Measurements from ENCODE around the gene USP36. TPM values are rescaled to one million over a fixed set of nuclear protein-coding genes. Genes with fewer than 3 reads are reported as not detected.
A peak's percentile ranks its signal among the peaks of the same experiment; 100 is the strongest.

USP36 gene
- total RNA-seq, 2 experiments from 2014 or later = 71.2 to 74.3 TPM

GRCh38 chr17:78771758-78772382 is 68.7 kb downstream of the USP36 start:
- intact Hi-C loops (cut with micrococcal nuclease) = loop anchor here (1.0 to 2.0 kb wide), 2 partner anchors 13 to 47 kb away; no protein-coding TSS in a partner anchor
- H3K27me3 Mint-ChIP-seq = no peaks in the 10 kb centered on the region
- H3K36me3 Mint-ChIP-seq = peaks cover 29% of the 10 kb centered on the region
- DNase-seq = no peak
- no peaks in the 10 kb centered on the region for H3K9me3 Mint-ChIP-seq
- peak overlapping the region; percentile 99 for H3K27ac Mint-ChIP-seq
- H3K4me1 Mint-ChIP-seq (ENCODE audit: low read depth) = peaks cover 42% of the 10 kb centered on the region
- ChIA-PET CTCF (interaction anchor here (0.7 to 4.3 kb wide), 7 partner anchors 9 to 36 kb away, joined by 3 to 29 read pairs (median 3); no protein-coding TSS in a partner anchor), POLR2A (interaction anchor here (0.5 to 18.3 kb wide), 9 partner anchors 8 to 63 kb away, joined by 3 to 481 read pairs (median 4); partner anchors contain the start of gene CYTH1)
- peak overlapping the region; percentile 79 for H3K4me3 Mint-ChIP-seq

GRCh38 chr17:78769196-78769773 is 71.3 kb downstream of the USP36 start:
- H3K27ac Mint-ChIP-seq = no peak overlapping the region
- H3K36me3 Mint-ChIP-seq = peaks cover 22% of the 10 kb centered on the region
- no peaks in the 10 kb centered on the region for H3K9me3 Mint-ChIP-seq
- ChIA-PET POLR2A (interaction anchor here (0.9 to 18.3 kb wide), 6 partner anchors 9 to 388 kb away, joined by 4 to 481 read pairs (median 8); no protein-coding TSS in a partner anchor), CTCF (interaction anchor here (1.0 to 4.3 kb wide), 7 partner anchors 10 to 60 kb away, joined by 3 to 29 read pairs (median 4); no protein-coding TSS in a partner anchor)
- H3K4me1 Mint-ChIP-seq (ENCODE audit: low read depth) = peaks cover 42% of the 10 kb centered on the region
- no peak overlapping the region for H3K4me3 Mint-ChIP-seq
- intact Hi-C loops (cut with micrococcal nuclease) = no loop called here
- DNase-seq = peak; percentile 62
- H3K27me3 Mint-ChIP-seq = no peaks in the 10 kb centered on the region

- no peak for DNase-seq
- Mint-ChIP-seq H3K4me1 (ENCODE audit: low read depth) (peaks cover 46% of the 10 kb centered on the region), H3K9me3 (no peaks in the 10 kb centered on the region), H3K36me3 (peaks cover 18% of the 10 kb centered on the region), H3K27ac (no peak overlapping the region), H3K27me3 (no peaks in the 10 kb centered on the region), H3K4me3 (no peak overlapping the region)
- intact Hi-C loops (cut with micrococcal nuclease) = no loop called here
- ChIA-PET POLR2A (interaction anchor here (1.0 to 18.3 kb wide), 5 partner anchors 8 to 26 kb away, joined by 3 to 481 read pairs (median 6); no protein-coding TSS in a partner anchor), CTCF (interaction anchor here (1.0 to 4.3 kb wide), 4 partner anchors 13 to 59 kb away, joined by 3 to 29 read pairs (median 4); no protein-coding TSS in a partner anchor)
Measured at GRCh38 chr17:78767806-78768205, 72.8 kb downstream of the USP36 start.

- H3K4me1 Mint-ChIP-seq (ENCODE audit: low read depth) = peaks cover 46% of the 10 kb centered on the region
- ChIA-PET CTCF (interaction anchor here (0.8 to 1.0 kb wide), 2 partner anchors 13 to 19 kb away, joined by 3 read pairs; no protein-coding TSS in a partner anchor), POLR2A (interaction anchor here (1.4 to 18.3 kb wide), 3 partner anchors 9 to 13 kb away, joined by 3 to 481 read pairs (median 6); no protein-coding TSS in a partner anchor)
- no peak overlapping the region for H3K27ac Mint-ChIP-seq
- H3K4me3 Mint-ChIP-seq = no peak overlapping the region
- no peaks in the 10 kb centered on the region for H3K9me3 Mint-ChIP-seq
- DNase-seq = no peak
- H3K27me3 Mint-ChIP-seq = no peaks in the 10 kb centered on the region
- peaks cover 14% of the 10 kb centered on the region for H3K36me3 Mint-ChIP-seq
- intact Hi-C loops (cut with micrococcal nuclease) = no loop called here
Measured at GRCh38 chr17:78766743-78767294, 73.8 kb downstream of the USP36 start.

- POLR2A ChIA-PET = interaction anchor here (0.7 to 18.3 kb wide), 4 partner anchors 9 to 14 kb away, joined by 3 to 481 read pairs (median 4); no protein-coding TSS in a partner anchor
- no peak overlapping the region for H3K27ac Mint-ChIP-seq
- CTCF ChIA-PET = interaction anchor here (0.8 to 1.0 kb wide), 2 partner anchors 13 to 18 kb away, joined by 3 read pairs; no protein-coding TSS in a partner anchor
- H3K9me3 Mint-ChIP-seq = no peaks in the 10 kb centered on the region
- peaks cover 46% of the 10 kb centered on the region for H3K4me1 Mint-ChIP-seq (ENCODE audit: low read depth)
- H3K36me3 Mint-ChIP-seq = peaks cover 13% of the 10 kb centered on the region
- H3K27me3 Mint-ChIP-seq = no peaks in the 10 kb centered on the region
- intact Hi-C loops (cut with micrococcal nuclease) = no loop called here
- no peak for DNase-seq
- no peak overlapping the region for H3K4me3 Mint-ChIP-seq
Measured at GRCh38 chr17:78766225-78766624, 74.4 kb downstream of the USP36 start.

- POLR2A ChIA-PET = interaction anchor here (0.7 to 18.3 kb wide), 4 partner anchors 12 to 29 kb away, joined by 3 to 481 read pairs (median 4); no protein-coding TSS in a partner anchor
Measured at GRCh38 chr17:78765821-78766220, 74.8 kb downstream of the USP36 start.

GRCh38 chr17:78764871-78765270 is 75.7 kb downstream of the USP36 start:
- CTCF ChIA-PET = no interaction called here
- Mint-ChIP-seq H3K27ac (peak overlapping the region; percentile 86), H3K4me1 (ENCODE audit: low read depth) (peaks cover 48% of the 10 kb centered on the region), H3K36me3 (peaks cover 14% of the 10 kb centered on the region), H3K27me3 (no peaks in the 10 kb centered on the region), H3K4me3 (peak overlapping the region; percentile 3), H3K9me3 (no peaks in the 10 kb centered on the region)
- intact Hi-C loops (cut with micrococcal nuclease) = no loop called here
- POLR2A ChIA-PET = interaction anchor here (1.2 to 18.3 kb wide), 4 partner anchors 9 to 28 kb away, joined by 4 to 481 read pairs (median 5); no protein-coding TSS in a partner anchor
- no peak for DNase-seq

More at GRCh38 chr17:78765821-78766220, 74.8 kb downstream of the USP36 start:
- no peaks in the 10 kb centered on the region for H3K27me3 Mint-ChIP-seq
- intact Hi-C loops (cut with micrococcal nuclease) = no loop called here
- DNase-seq = no peak
- no peak overlapping the region for H3K27ac Mint-ChIP-seq
- H3K4me3 Mint-ChIP-seq = no peak overlapping the region
- H3K9me3 Mint-ChIP-seq = no peaks in the 10 kb centered on the region
- peaks cover 47% of the 10 kb centered on the region for H3K4me1 Mint-ChIP-seq (ENCODE audit: low read depth)
- H3K36me3 Mint-ChIP-seq = peaks cover 15% of the 10 kb centered on the region
- CTCF ChIA-PET = no interaction called here

GRCh38 chr17:78763561-78763960 is 77.1 kb downstream of the USP36 start:
- ChIA-PET POLR2A (interaction anchor here (0.8 to 1.9 kb wide), 5 partner anchors 9 to 17 kb away, joined by 3 to 5 read pairs (median 4); no protein-coding TSS in a partner anchor), CTCF (interaction anchor here (0.5 to 0.9 kb wide), 2 partner anchors 8 to 12 kb away, joined by 3 read pairs; no protein-coding TSS in a partner anchor)
- Mint-ChIP-seq H3K36me3 (peaks cover 24% of the 10 kb centered on the region), H3K4me3 (no peak overlapping the region), H3K27ac (peak overlapping the region; percentile 95), H3K4me1 (ENCODE audit: low read depth) (peaks cover 61% of the 10 kb centered on the region), H3K9me3 (no peaks in the 10 kb centered on the region), H3K27me3 (no peaks in the 10 kb centered on the region)
- no peak for DNase-seq
- intact Hi-C loops (cut with micrococcal nuclease) = no loop called here

GRCh38 chr17:78761789-78762406 is 78.7 kb downstream of the USP36 start:
- H3K4me3 Mint-ChIP-seq = peak overlapping the region; percentile 33
- peaks cover 77% of the 10 kb centered on the region for H3K4me1 Mint-ChIP-seq (ENCODE audit: low read depth)
- DNase-seq = no peak
- H3K27me3 Mint-ChIP-seq = no peaks in the 10 kb centered on the region
- no peaks in the 10 kb centered on the region for H3K9me3 Mint-ChIP-seq
- peaks cover 25% of the 10 kb centered on the region for H3K36me3 Mint-ChIP-seq
- peak overlapping the region; percentile 95 for H3K27ac Mint-ChIP-seq
- intact Hi-C loops (cut with micrococcal nuclease) = no loop called here
- ChIA-PET POLR2A (interaction anchor here (0.6 to 18.1 kb wide), 4 partner anchors 12 to 381 kb away, joined by 3 to 481 read pairs (median 4); partner anchors contain the start of gene CYTH1), CTCF (interaction anchor here (3.3 kb wide), 1 partner anchor 13 kb away, joined by 15 read pairs; no protein-coding TSS in a partner anchor)

GRCh38 chr17:78759969-78760352 is 80.7 kb downstream of the USP36 start:
- Mint-ChIP-seq H3K27me3 (no peaks in the 10 kb centered on the region), H3K4me1 (ENCODE audit: low read depth) (peaks cover 85% of the 10 kb centered on the region), H3K9me3 (peaks cover 2% of the 10 kb centered on the region), H3K36me3 (peaks cover 30% of the 10 kb centered on the region), H3K27ac (peak overlapping the region; percentile 98), H3K4me3 (peak overlapping the region; percentile 68)
- no peak for DNase-seq
- ChIA-PET CTCF (interaction anchor here (0.8 to 3.3 kb wide), 5 partner anchors 9 to 15 kb away, joined by 3 to 15 read pairs (median 8); no protein-coding TSS in a partner anchor), POLR2A (interaction anchor here (1.1 to 18.1 kb wide), 4 partner anchors 12 to 45 kb away, joined by 3 to 481 read pairs (median 35); partner anchors contain the start of gene CYTH1)
- intact Hi-C loops (cut with micrococcal nuclease) = loop anchor here (1.0 to 2.0 kb wide), 3 partner anchors 12 to 15 kb away; no protein-coding TSS in a partner anchor
